Ishikawa (cell line): ENCODE measurements around the gene SOD1.

Experiments used
- CEBPB ChIP-seq: IDR thresholded peaks from 2 replicates; pipeline ENCODE4 v1.6.1; 2012
- CREB1 ChIP-seq: IDR thresholded peaks from 2 replicates; pipeline ENCODE4 v1.6.1; 2012; ENCODE audit warnings: low read depth
- EGR1 ChIP-seq: IDR thresholded peaks from 2 replicates; pipeline ENCODE4 v1.6.1; 2012
- EP300 ChIP-seq: IDR thresholded peaks from 2 replicates; pipeline ENCODE4 v1.6.1; 2012; ENCODE audit warnings: borderline replicate concordance
- FOXM1 ChIP-seq: IDR thresholded peaks from 2 replicates; pipeline ENCODE4 v1.6.1; 2012; ENCODE audit warnings: low read depth, borderline replicate concordance
- MAX ChIP-seq: IDR thresholded peaks from 2 replicates; pipeline ENCODE4 v1.6.1; 2012
- NFIC ChIP-seq: IDR thresholded peaks from 2 replicates; pipeline ENCODE4 v1.6.1; 2012
- RAD21 ChIP-seq: IDR thresholded peaks from 2 replicates; pipeline ENCODE4 v1.6.1; 2012; ENCODE audit warnings: low read depth
- REST ChIP-seq: IDR thresholded peaks from 2 replicates; pipeline ENCODE4 v1.6.1; 2012; ENCODE audit warnings: low read depth, mild to moderate bottlenecking
- TAF1 ChIP-seq: IDR thresholded peaks from 2 replicates; pipeline ENCODE4 v1.6.1; 2012; ENCODE audit warnings: low read depth, mild to moderate bottlenecking
- TCF12 ChIP-seq: IDR thresholded peaks from 2 replicates; pipeline ENCODE4 v1.6.1; 2012; ENCODE audit warnings: low read depth
- TEAD4 ChIP-seq: IDR thresholded peaks from 2 replicates; pipeline ENCODE4 v1.6.1; 2012
- USF1 ChIP-seq: IDR thresholded peaks from 2 replicates; pipeline ENCODE4 v1.6.1; 2012
- ZBTB7A ChIP-seq: IDR thresholded peaks from 2 replicates; pipeline ENCODE4 v1.6.1; 2012; ENCODE audit warnings: low read depth

GRCh38 chr21:31624181-31624580 is 35.3 kb upstream of the SOD1 start:
- TF ChIP-seq EGR1 = no peak
- no peak for TF ChIP-seq EP300
- no peak for TF ChIP-seq RAD21
- TF ChIP-seq TCF12 = no peak
- no peak for TF ChIP-seq REST
- no peak for TF ChIP-seq FOXM1
- TF ChIP-seq USF1 = no peak
- no peak for TF ChIP-seq CEBPB
- no peak for TF ChIP-seq TEAD4
- TF ChIP-seq NFIC = no peak
- no peak for TF ChIP-seq ZBTB7A
- no peak for TF ChIP-seq MAX
- no peak for TF ChIP-seq TAF1
- TF ChIP-seq CREB1 = no peak
